ENCODE results near the gene CELSR3.

The CELSR3 gene

DNA sequence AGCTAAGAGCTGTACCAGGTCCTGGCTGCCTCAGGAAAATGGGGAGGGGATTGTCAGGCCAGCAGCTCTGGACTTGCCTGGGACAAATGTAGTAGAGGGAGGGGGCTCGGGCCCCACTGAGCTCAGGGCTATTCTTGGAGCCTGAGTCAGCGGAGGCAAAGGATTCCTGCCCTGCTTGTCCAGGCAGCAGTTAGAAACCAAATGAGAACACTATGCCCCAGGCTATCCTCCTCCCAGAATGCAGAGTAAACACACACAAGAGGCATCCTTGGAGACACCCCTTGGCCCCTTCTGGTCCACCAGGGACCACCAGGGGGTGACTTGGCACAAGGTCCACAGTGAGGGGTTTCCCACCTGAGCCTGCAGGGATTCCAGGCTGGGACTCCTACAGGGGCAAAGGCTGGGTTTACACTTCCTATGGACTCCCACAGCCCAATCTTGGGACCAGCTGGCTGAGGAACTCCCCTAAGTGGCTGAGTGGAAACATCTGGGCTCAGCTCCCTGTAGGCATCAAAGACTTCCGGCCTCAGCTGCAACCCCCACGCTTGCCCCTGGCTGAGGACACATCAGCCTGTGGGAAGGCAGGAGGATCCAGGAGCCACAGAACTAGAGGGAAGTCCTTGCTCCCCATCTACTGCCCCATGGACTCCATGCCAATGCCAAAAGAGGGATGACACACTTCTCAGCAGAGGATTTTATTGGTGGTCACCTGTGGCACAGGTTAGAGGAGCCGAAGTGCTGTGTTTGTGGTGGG is 64.2 kb downstream of the CELSR3 start:
- no peak for DNase-seq

DNA sequence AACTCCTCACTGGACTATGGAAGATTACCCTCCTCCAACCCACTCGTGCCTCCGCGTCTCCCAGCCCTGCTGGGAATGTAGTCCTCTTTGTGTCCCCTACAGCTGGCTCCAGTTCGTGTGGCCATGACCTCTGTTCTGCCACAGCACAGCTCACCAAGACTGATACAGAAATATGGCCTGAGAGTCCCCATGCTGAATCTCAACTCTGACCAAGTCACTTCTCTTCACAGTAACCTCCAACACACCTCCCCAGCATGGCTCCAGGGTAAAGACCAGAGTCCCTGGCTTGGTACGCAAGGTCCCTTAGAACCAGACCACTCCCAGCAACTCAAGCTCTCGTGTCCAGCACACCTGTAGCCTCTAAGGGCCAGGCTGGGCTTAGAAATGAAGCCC is 65.3 kb downstream of the CELSR3 start:
- no peak for DNase-seq

DNA sequence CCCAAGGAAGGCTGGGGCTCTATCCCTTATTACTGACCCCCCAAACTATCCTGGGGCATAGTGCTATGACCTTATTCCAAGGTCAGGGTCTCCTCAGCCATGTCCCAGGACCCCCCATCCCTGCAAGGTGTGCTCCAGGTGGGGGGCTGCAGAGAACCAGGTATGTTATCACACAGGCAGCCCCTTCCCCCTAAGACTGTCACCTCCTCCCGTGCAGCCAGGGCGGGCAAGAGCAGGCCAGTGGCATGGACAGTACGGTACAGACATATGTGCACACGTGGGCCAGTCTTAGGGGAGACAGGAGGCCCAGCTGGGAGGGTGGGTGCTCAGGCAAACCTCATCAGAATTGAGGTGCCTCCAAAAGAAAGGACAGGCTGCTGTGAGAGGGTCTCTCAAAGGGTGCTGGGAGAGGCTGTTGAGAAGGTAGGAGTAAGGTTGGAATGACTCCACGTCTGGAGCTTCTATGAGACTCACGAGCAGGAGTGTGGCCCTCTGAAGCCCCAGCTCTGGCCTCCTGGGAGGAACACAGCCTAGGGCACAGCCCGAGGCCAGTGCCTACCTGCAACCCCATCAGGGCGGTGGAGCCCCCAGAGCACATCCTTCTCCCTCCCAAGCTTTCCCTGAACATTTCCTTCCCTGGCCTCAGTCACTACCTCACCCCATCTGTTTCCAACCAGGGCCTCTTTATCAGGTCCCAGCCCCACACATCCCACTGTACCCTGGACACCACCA is 65.8 kb downstream of the CELSR3 start:
- no peak for DNase-seq

DNA sequence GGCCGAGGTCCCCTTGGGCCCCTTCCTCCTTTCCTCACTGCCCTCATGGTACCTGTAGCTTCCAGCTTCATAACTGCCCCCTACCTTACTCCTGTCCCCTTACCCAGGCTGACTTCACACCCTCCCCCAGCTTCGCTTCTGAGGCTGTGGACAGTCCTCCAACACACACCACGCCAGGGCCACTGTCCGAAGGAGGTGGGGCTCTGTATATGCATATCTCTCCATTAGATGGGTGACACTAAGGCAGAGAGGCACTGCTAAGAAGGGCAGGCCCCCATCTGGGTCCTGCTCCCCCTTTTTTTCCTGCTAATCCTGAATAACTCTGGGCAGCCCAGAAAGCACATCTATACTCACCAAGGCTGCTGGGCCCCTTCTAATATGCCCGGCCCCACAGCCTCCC is 66.5 kb downstream of the CELSR3 start:
- no peak for DNase-seq

DNA sequence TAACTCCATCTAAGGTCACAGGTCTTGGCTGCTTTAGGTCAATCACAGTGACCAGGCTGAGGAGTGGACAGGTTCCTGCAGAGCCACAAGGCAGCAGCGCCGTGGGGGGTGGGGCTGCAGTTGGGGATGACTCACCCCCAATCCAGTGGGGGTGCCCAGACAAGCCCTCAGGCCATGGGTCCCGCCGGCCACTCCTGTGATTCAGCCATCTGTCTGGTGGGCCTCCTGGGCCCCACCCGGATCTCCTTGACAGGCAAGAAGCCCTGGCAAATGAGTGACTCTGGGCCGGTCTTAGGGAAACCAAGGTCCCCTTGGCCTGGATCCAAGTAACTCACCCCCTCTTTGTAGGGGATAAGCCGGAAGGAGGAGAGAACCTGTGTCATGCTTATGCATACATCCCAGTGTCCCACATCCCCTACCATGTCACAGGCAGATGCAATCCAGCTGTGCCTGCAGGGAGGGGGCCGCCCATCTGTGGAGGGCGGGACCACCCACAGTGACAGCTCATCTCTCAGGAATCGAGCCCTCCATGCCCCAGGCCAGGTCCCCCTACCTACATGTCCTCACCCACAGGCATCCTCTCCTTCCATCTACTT is 67.1 kb downstream of the CELSR3 start:
- no peak for DNase-seq

DNA sequence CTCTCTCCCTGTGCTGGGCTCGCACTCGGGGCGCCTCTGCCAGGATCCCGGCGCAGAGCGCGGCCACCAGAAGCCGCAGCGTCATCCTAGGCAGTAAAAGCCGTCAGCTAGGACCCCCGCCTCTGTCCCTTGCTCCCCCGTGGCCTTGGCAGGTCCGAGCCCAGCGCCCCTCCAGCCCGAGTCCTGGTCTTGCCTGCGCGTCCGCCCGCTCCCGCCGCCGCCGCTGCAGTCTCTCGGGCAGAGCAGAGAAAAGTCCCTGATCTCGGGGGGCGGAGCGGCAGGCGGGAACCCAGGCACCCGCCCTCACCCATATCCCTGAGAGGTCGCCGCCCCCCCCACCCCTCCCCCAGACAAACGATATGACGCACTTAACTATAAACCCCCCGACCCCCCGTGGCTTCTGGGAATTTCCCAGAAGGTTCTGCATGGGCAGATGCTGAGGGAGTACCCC is 67.6 kb downstream of the CELSR3 start, which contains the start of gene COL7A1:
TSS of gene COL7A1 (minus strand) at position 255 of the 451 bp plus-strand sequence. CDS start at position 85, 170 bp downstream.
- DNase-seq: peak; percentile 19

DNA sequence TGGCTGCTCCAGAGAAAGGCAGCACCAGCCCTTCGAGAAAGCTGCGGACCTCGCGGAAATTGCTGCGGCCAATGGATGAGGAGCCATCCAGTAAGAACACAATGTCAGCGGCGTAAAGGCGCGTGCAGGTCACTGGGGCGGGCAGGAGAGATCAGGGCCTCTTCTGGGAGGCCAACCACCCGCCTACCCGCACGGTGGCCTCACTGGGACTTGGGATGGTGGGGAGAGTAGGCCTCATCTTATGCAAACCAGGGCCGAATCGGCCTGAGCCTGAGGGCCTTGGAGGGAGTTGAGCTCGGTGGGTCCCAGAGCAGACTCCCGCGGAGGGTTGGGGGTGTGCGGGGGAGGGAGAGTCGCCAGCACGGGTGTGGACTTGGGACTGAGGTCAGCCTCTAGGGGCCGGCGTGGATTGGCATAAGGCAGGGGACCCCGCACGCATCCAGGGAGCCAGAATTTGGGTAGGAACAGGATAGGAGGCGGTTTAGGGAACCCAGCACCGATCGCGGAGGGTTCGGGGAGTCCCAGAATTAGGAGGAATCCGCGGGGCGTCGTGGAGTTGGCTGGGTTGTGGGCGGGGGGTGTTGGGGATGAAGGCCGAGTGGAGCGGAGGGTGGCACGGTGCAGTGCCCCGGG is 68.2 kb downstream of the CELSR3 start:
- no peak for DNase-seq

DNA sequence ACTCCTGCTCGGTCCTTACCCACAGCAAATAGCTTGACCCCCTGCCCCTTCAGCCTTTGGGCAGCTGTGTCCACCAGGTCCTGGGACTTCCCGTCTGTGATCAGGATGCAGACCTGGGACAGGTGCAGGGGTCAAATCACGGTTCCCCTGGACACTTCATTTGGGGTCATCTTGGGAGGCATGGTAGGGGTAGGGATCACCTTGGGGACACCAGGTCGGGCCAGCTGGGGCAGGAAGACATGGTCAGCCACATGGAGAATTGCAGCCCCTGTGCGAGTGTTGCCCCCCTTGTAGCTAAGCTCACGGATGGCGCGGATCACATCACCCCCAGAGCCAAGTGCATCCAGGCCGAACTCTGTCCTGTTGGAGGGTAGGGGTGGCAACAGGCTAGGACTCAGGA is 69.3 kb downstream of the CELSR3 start:
- no peak for DNase-seq

DNA sequence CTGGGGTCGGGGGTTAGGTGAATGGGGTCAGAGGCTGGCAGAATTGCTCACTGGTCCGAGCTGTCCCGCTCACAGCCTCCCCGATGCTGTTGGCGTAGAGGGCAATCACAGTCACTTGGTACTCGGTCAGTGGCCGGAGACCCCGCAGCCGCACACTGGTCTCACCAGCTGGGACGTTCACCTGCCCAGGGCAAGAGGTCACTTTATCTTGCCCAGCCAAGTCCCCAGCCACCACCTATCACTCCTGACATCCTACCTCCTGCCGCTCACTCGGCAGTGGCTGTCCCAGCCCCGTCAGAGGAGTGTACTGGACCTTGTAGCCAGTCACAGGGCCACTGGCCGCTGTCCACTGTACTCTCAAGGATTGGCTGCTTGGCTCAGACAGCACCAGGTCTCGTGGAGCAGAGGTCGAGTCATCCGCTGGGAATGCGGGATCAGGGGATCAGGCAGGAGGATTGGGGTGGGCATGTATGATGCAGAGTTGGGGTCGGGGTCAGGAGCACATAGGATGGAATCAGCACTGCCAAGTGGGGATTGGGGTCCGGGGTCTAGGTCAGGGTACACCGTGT is 70.1 kb downstream of the CELSR3 start:
- no peak for DNase-seq

DNA sequence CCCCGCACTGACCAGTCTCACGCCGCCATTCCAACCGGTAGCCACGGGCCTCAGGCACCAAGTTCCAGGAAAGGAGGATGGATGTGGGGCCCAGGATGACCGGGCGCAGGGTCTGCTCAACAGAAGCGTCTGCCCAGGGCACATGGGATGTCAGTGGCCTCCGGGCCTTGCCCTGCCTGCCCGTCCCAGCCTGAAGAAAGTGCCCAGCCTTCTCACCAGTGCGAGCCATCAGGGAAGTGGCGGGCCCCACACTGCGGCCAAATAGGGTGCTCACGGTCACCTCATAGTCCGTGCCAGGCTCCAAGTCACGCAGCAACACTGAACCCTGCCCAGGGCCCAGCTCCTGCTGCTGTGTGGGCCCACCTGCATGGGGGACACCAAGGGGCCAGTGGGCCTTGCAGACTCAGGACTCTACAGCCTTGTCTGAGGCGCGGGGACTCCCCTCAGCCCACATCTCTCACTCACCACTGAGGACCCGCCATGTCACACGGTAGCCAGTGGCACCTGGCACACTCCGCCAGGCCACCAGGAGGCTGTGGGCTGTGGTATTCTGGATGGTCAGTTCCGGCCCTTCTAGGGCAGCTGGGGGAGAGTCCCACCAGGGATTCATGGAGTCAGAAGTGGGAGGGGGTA is 70.7 kb downstream of the CELSR3 start:
- no peak for DNase-seq

DNA sequence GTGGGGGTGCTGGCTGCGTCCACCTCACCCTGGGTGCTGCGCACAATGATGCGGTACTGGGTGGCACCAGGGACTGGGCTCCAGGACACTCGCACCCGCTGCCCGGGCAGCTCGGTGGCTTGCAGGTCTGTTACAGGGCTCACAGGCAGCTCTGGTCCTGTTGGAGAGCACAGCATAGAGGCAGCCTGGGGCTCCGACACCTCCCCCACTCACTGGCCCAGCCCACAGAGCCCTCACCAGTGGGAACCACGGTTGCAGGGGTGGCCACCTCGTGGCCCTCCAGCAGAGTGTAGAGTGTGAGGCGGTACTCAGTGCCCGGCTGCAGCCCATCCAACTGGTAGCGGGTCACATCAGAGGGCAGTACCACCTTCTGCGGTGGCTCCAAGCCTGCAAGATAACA is 71.2 kb downstream of the CELSR3 start:
- DNase-seq: no peak

DNA sequence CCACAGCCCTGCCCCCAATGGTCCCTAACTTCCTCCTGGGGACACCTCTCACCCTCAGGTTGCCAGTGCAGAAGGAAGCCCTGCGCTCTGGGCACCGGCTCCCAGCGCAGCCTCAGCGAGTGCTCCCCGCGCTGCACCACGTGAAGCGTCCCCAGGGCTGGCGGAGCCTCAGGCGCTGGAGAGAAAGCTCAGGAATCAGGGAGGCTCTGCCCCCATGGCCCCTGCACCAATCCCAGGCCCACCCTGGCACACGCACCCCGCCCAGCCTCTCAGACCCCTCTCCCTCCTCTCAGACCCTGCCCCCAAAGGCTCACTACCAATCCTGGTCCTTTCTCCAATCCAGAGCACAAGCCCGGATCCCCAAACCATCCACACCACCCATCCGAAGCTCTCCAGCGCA is 74.5 kb downstream of the CELSR3 start:
- no peak for DNase-seq

DNA sequence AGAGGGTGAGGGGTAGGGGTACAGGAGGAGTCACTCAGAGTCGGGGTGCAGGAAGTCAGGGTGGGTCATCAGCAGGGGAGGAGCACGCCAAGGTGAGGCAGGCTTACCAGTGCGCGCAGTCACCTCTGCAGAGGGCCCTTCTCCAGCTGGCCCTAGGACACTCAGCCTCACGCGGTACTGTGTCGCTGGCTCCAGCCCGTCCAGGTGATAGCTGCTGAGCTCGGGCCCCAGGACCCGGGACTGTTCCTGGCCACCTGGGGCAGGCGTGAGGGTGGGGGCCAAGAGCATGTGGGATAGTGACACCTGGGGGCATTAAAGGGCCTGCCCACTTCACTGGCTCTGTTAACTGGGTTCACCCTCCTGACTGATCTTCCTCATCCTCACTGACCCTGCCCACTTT is 75.0 kb downstream of the CELSR3 start:
- no peak for DNase-seq
